ENCODE measurements around the gene ATP8B4.

GRCh38 chr15:50077651-50078050 lies 41.4 kb downstream of the ATP8B4 start:
- no peak for TF ChIP-seq TAF1 (conservative IDR thresholded peaks at IDR 0.05)
- TF ChIP-seq FOXA1 (IDR thresholded peaks at IDR 0.05): no peak
- TF ChIP-seq, protein P1, sequence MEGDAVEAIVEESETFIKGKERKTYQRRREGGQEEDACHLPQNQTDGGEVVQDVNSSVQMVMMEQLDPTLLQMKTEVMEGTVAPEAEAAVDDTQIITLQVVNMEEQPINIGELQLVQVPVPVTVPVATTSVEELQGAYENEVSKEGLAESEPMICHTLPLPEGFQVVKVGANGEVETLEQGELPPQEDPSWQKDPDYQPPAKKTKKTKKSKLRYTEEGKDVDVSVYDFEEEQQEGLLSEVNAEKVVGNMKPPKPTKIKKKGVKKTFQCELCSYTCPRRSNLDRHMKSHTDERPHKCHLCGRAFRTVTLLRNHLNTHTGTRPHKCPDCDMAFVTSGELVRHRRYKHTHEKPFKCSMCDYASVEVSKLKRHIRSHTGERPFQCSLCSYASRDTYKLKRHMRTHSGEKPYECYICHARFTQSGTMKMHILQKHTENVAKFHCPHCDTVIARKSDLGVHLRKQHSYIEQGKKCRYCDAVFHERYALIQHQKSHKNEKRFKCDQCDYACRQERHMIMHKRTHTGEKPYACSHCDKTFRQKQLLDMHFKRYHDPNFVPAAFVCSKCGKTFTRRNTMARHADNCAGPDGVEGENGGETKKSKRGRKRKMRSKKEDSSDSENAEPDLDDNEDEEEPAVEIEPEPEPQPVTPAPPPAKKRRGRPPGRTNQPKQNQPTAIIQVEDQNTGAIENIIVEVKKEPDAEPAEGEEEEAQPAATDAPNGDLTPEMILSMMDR (IDR thresholded peaks at IDR 0.05; ENCODE audit: low read depth, low read length, missing input control): no peak
- no peak for TF ChIP-seq EGR1 (IDR thresholded peaks at IDR 0.05; ENCODE audit: low read depth in 2 of 2)

Data from liver (tissue), 3 donors.